IgD-negative memory B cell (primary cell): Measurements from ENCODE around the gene ARSB. TPM values are rescaled to one million over a fixed set of nuclear protein-coding genes. Genes with fewer than 3 reads are reported as not detected.

Source experiments
- H3K27ac Mint-ChIP-seq, 3 donors: one replicate each; pipeline ENCODE4 v1.8.0; 2020 to 2022; ENCODE audit warnings: mild to moderate bottlenecking in 3 of 3, mixed read lengths in 3 of 3, moderate library complexity in 1 of 3
- H3K27me3 Mint-ChIP-seq: one replicate; pipeline ENCODE4 v1.8.0; 2021; ENCODE audit warnings: mixed read lengths
- H3K36me3 Mint-ChIP-seq: one replicate; pipeline ENCODE4 v1.8.0; 2020; ENCODE audit warnings: mild to moderate bottlenecking, mixed read lengths
- H3K4me1 Mint-ChIP-seq, 3 donors: one replicate each; pipeline ENCODE4 v1.8.0; 2020 to 2022; ENCODE audit warnings: mixed read lengths in 3 of 3, mild to moderate bottlenecking in 1 of 3
- H3K4me3 Mint-ChIP-seq, 4 donors: one replicate each; pipeline ENCODE4 v1.8.0; 2020 to 2022; ENCODE audit warnings: mild to moderate bottlenecking in 4 of 4, mixed read lengths in 4 of 4, moderate library complexity in 3 of 4
- H3K9me3 Mint-ChIP-seq, 3 donors: one replicate each; pipeline ENCODE4 v1.8.0; 2020 to 2021; ENCODE audit warnings: mixed read lengths in 3 of 3, mild to moderate bottlenecking in 1 of 3
- polyA plus RNA-seq: library from polyadenylated mRNA; unstranded; fragments of 300-500 nt; fragmentation: Illumina TruSeq; gene quantifications from one replicate; pipeline ENCODE4 v1.2.3, GENCODE V29; 2021

The ARSB gene
- polyA plus RNA-seq, 1 donor from 2014 or later, result 4.5 TPM

GRCh38 chr5:78794693-78795215, 190.4 kb downstream of the ARSB start:
- Mint-ChIP-seq H3K36me3 (peaks cover 4% of the 10 kb centered on the region), H3K4me3 (no peak overlapping the region), H3K27me3 (no peaks in the 10 kb centered on the region), H3K4me1 (peaks cover 23 to 32% (median 28%) of the 10 kb centered on the region in 3 donors), H3K27ac (no peak overlapping the region), H3K9me3 (peaks cover 0 to 2% (median 1%) of the 10 kb centered on the region in 3 donors)

- no peak overlapping the region for H3K4me3 Mint-ChIP-seq
- H3K27me3 Mint-ChIP-seq, result no peaks in the 10 kb centered on the region
- H3K9me3 Mint-ChIP-seq, result peaks cover 0 to 2% (median 1%) of the 10 kb centered on the region in 3 donors
- H3K4me1 Mint-ChIP-seq, result peaks cover 23 to 32% (median 28%) of the 10 kb centered on the region in 3 donors
- H3K36me3 Mint-ChIP-seq, result peaks cover 5% of the 10 kb centered on the region
- H3K27ac Mint-ChIP-seq, result no peak overlapping the region
Observed at GRCh38 chr5:78793907-78794662, 191.0 kb downstream of the ARSB start.

GRCh38 chr5:78792345-78793055, 192.6 kb downstream of the ARSB start:
- H3K27me3 Mint-ChIP-seq, result no peaks in the 10 kb centered on the region
- H3K4me1 Mint-ChIP-seq, result peaks cover 21 to 33% (median 27%) of the 10 kb centered on the region in 3 donors
- peak overlapping the region in 3 of 4 donors; percentile 34 to 86 (median 82) for H3K4me3 Mint-ChIP-seq
- peaks cover 0 to 2% (median 1%) of the 10 kb centered on the region in 3 donors for H3K9me3 Mint-ChIP-seq
- H3K36me3 Mint-ChIP-seq, result peaks cover 5% of the 10 kb centered on the region
- peak overlapping the region in 1 of 3 donors; percentile 53 for H3K27ac Mint-ChIP-seq

- H3K27me3 Mint-ChIP-seq, result no peaks in the 10 kb centered on the region
- no peak overlapping the region for H3K27ac Mint-ChIP-seq
- H3K36me3 Mint-ChIP-seq, result peaks cover 5% of the 10 kb centered on the region
- peaks cover 0 to 1% (median 0%) of the 10 kb centered on the region in 3 donors for H3K9me3 Mint-ChIP-seq
- peak overlapping the region in 1 of 4 donors; percentile 19 for H3K4me3 Mint-ChIP-seq
- peaks cover 16 to 29% (median 27%) of the 10 kb centered on the region in 3 donors for H3K4me1 Mint-ChIP-seq
Observed at GRCh38 chr5:78791501-78792100, 193.5 kb downstream of the ARSB start.

GRCh38 chr5:78787783-78788182, 197.3 kb downstream of the ARSB start:
- Mint-ChIP-seq H3K27me3 (no peaks in the 10 kb centered on the region), H3K27ac (no peak overlapping the region), H3K4me3 (no peak overlapping the region), H3K36me3 (peaks cover 8% of the 10 kb centered on the region), H3K4me1 (peaks cover 11 to 21% (median 17%) of the 10 kb centered on the region in 3 donors), H3K9me3 (peaks cover 0 to 9% (median 0%) of the 10 kb centered on the region in 3 donors)

- H3K4me1 Mint-ChIP-seq, result peaks cover 0 to 13% (median 10%) of the 10 kb centered on the region in 3 donors
- H3K27ac Mint-ChIP-seq, result no peak overlapping the region
- peaks cover 14% of the 10 kb centered on the region for H3K36me3 Mint-ChIP-seq
- no peaks in the 10 kb centered on the region for H3K27me3 Mint-ChIP-seq
- H3K4me3 Mint-ChIP-seq, result no peak overlapping the region
- H3K9me3 Mint-ChIP-seq, result peaks cover 0 to 9% (median 0%) of the 10 kb centered on the region in 3 donors
Observed at GRCh38 chr5:78785454-78785853, 199.7 kb downstream of the ARSB start.

- no peak overlapping the region for H3K27ac Mint-ChIP-seq
Observed at GRCh38 chr5:78783434-78784130, 201.5 kb downstream of the ARSB start.

GRCh38 chr5:78782728-78783127, 202.4 kb downstream of the ARSB start:
- Mint-ChIP-seq H3K4me1 (peaks cover 0 to 8% (median 5%) of the 10 kb centered on the region in 3 donors), H3K4me3 (no peak overlapping the region), H3K9me3 (peaks cover 0 to 9% (median 0%) of the 10 kb centered on the region in 3 donors), H3K27ac (no peak overlapping the region), H3K27me3 (no peaks in the 10 kb centered on the region), H3K36me3 (peaks cover 13% of the 10 kb centered on the region)

More at GRCh38 chr5:78783434-78784130, 201.5 kb downstream of the ARSB start:
- Mint-ChIP-seq H3K4me3 (no peak overlapping the region), H3K36me3 (peaks cover 13% of the 10 kb centered on the region), H3K4me1 (peaks cover 0 to 13% (median 8%) of the 10 kb centered on the region in 3 donors), H3K9me3 (peaks cover 0 to 9% (median 0%) of the 10 kb centered on the region in 3 donors), H3K27me3 (no peaks in the 10 kb centered on the region)

- peaks cover 0 to 7% (median 5%) of the 10 kb centered on the region in 3 donors for H3K4me1 Mint-ChIP-seq
- H3K27me3 Mint-ChIP-seq, result no peaks in the 10 kb centered on the region
- peaks cover 0 to 9% (median 0%) of the 10 kb centered on the region in 3 donors for H3K9me3 Mint-ChIP-seq
- no peak overlapping the region for H3K4me3 Mint-ChIP-seq
- no peak overlapping the region for H3K27ac Mint-ChIP-seq
- H3K36me3 Mint-ChIP-seq, result peaks cover 13% of the 10 kb centered on the region
Observed at GRCh38 chr5:78781611-78782286, 203.4 kb downstream of the ARSB start.

- Mint-ChIP-seq H3K9me3 (peaks cover 0 to 2% (median 0%) of the 10 kb centered on the region in 3 donors), H3K27me3 (no peaks in the 10 kb centered on the region), H3K36me3 (peaks cover 13% of the 10 kb centered on the region), H3K4me3 (no peak overlapping the region), H3K27ac (peak overlapping the region in 1 of 3 donors; percentile 41), H3K4me1 (peaks cover 0 to 7% (median 5%) of the 10 kb centered on the region in 3 donors)
Observed at GRCh38 chr5:78779771-78780616, 205.1 kb downstream of the ARSB start.

- H3K4me3 Mint-ChIP-seq, result no peak overlapping the region
- peak overlapping the region in 1 of 3 donors; percentile 41 for H3K27ac Mint-ChIP-seq
- H3K27me3 Mint-ChIP-seq, result no peaks in the 10 kb centered on the region
- peaks cover 0 to 7% (median 5%) of the 10 kb centered on the region in 3 donors for H3K4me1 Mint-ChIP-seq
- peaks cover 16% of the 10 kb centered on the region for H3K36me3 Mint-ChIP-seq
- peaks cover 0 to 1% (median 0%) of the 10 kb centered on the region in 3 donors for H3K9me3 Mint-ChIP-seq
Observed at GRCh38 chr5:78779262-78779661, 205.8 kb downstream of the ARSB start.

GRCh38 chr5:78778538-78778937, 206.6 kb downstream of the ARSB start:
- no peak overlapping the region for H3K4me3 Mint-ChIP-seq
- H3K27me3 Mint-ChIP-seq, result no peaks in the 10 kb centered on the region
- peaks cover 20% of the 10 kb centered on the region for H3K36me3 Mint-ChIP-seq
- H3K27ac Mint-ChIP-seq, result no peak overlapping the region
- H3K4me1 Mint-ChIP-seq, result peaks cover 1 to 7% (median 5%) of the 10 kb centered on the region in 3 donors
- no peaks in the 10 kb centered on the region for H3K9me3 Mint-ChIP-seq

- Mint-ChIP-seq H3K9me3 (no peaks in the 10 kb centered on the region), H3K36me3 (peaks cover 20% of the 10 kb centered on the region), H3K4me1 (peaks cover 3 to 4% (median 4%) of the 10 kb centered on the region in 3 donors), H3K27me3 (no peaks in the 10 kb centered on the region), H3K27ac (no peak overlapping the region), H3K4me3 (no peak overlapping the region)
Observed at GRCh38 chr5:78777901-78778300, 207.2 kb downstream of the ARSB start.
